H1 (cell line): ENCODE results near the gene TMEM212. TPM values are rescaled to one million over a fixed set of nuclear protein-coding genes. Genes with fewer than 3 reads are reported as not detected.

Source experiments
- CBX5 ChIP-seq: fragments of 300-800, 300-1000 bp; sonication (generic); IDR thresholded peaks from 2 replicates; pipeline ENCODE4 v1.7.1; 2016; ENCODE audit warnings: antibody characterized with exemption, low read length, low read depth
- CEBPB ChIP-seq: IDR thresholded peaks from 2 replicates; pipeline ENCODE4 v1.6.1; 2012; ENCODE audit warnings: low read depth, low read length
- POLR2AphosphoS5 ChIP-seq: IDR thresholded peaks from 2 replicates; pipeline ENCODE4 v1.6.1; 2011; ENCODE audit warnings: low read depth, low read length
- polyA plus RNA-seq, 7 experiments: library from polyadenylated mRNA; depleted of rRNA in 3 of 7; stranded (reverse) in 5 of 7; unstranded in 2 of 7; fragments of >200 nt in 5 of 7; fragments of 200-250 nt in 2 of 7; gene quantifications; 1 replicate in 5 of 7; 2 replicates in 1 of 7; 4 replicates in 1 of 7; pipeline versions ENCODE4 v1.2.1 to v1.2.3, GENCODE V29; 2011 to 2013; ENCODE audit warnings: missing spikeins in 2 of 7, mixed read lengths in 2 of 7
- total RNA-seq: library from RNA; stranded (reverse); fragmentation: NEBNext Ultra II Directional; extraction: Animal tissue kit (Norgen Biotek cat#: 25700); gene quantifications from 2 replicates; pipeline ENCODE4 v1.2.1, GENCODE V29; 2021

Gene TMEM212
- total and polyA plus RNA-seq, 2 of the 8 experiments (the other 6 are each of a cell fraction or from before 2014, with no cell fraction given): not detected

- no peak for TF ChIP-seq CEBPB
- no peak for TF ChIP-seq CBX5
- no peak for TF ChIP-seq POLR2AphosphoS5
Observed at GRCh38 chr3:171863920-171864319, 20.8 kb downstream of the TMEM212 start (continued).
